Amniotic epithelial cell (primary cell): Measurements from ENCODE around the gene ISY1.
"Not testable (repeated sequence)": the region's sequence is repeated elsewhere in the genome, so short reads cannot be mapped to it uniquely, and the experiment has no call there.

Experiments used
- DNase-seq: peaks from one replicate; pipeline ENCODE4 v3.0.0-alpha.2; 2010; ENCODE audit warnings: low read depth

Gene ISY1

DNA sequence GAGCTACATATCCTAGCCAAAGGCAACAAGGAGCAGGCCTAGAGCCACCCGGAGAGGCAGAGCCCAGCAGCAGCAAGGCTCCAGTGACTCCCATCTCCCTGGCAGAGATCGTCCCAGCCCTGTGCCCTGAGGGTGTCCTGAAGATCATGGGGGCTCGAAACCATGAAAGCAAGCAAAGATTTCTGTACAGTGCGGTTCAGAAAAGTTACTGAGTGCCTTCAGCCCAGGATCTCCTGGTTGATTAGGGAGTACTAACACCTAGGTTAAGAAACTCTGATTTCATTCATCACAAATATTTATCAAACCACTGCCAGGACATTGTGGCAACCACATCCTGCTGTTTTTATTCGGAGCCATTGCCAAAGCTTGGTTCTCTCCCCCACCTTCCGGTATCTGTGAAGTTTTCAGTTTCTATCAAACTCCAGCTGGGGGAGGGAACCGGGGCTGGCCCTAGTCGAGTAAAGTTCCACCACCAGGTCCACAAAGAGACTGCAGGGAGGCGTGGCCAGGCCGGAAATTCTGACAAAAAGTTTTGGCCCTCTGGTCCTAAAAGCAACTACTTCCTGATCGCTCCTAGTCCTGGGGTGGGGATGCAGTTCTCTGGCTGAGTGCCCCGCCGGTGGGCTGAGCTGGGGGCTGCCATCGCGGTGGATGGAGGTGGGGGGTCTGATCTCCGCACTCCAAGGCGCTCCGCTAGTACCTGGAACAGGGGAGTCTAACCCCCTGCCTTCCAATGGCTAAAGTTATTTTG, 40.4 kb downstream of the ISY1 start:
- peak; percentile 94 for DNase-seq

DNA sequence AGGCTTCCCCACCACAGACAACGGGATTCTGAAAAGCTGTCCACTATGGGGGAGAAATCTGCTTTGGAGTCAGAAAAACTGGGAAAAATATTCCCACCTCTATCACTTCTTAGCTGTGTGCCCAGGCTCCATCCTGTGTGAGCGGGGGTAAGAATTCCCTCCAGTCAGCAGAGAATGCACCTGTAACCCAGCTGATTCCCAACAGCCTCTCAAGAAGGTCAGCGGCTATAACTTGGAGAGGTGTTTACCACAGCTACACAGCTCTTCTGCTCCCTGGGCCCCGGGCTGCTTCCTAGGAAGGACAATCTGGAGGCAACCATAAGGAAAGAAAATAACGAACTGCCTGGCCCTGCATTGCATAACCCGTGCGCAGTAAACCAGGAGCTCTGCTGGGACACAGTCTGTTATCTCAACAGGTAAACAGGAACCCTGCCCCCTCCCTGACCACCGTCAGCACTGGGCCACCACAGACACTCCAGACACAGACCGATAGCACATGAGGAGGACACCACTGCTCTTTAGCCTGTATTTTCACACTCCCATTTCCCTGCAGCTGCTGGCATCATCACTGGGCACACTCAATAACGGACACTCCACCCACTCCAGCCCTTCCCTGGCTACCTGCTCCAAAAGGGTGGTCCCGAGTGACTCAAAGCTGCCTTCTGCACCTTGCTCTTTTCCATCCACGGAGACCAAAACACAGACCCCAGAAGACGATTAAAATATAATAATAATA, 41.3 kb downstream of the ISY1 start:
- no peak for DNase-seq

DNA sequence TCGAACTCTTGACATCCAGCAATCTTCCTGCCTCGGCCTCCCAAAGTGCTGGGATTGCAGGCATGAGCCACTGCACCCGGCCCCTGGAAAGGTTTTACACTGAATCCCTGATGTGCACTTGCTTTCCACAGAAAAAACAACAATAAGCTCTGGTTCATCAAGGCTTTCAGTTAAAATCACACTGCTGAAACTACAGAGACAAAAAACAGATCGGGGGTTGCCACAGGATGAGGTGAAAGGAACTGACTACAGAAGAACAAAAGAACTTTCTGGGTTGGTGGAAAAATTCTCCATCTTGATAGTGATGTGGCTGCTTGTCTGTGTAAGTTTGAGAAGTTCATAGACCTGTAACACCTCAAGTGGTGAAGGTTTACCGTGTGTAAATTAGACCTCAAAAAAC, 42.1 kb downstream of the ISY1 start:
- DNase-seq = no peak

DNA sequence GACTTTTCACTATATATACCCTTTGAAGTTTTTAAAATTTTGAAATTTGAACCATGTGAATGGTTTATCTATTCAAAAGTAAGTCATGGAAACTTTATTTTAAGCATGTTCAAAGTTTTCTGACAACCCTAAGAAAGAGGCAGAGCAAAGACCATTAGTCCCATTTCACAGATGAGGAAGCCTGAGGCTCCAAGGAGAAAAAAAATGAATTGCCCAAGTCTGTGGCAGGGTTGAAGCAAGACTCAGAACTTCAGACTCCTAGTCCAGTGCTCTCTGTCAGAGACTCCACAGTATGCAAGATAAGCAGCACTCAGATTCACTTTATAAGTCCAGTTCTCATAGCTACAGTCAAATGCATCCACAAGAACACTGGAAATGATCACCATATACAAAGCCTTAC, 43.7 kb downstream of the ISY1 start:
- DNase-seq = no peak

DNA sequence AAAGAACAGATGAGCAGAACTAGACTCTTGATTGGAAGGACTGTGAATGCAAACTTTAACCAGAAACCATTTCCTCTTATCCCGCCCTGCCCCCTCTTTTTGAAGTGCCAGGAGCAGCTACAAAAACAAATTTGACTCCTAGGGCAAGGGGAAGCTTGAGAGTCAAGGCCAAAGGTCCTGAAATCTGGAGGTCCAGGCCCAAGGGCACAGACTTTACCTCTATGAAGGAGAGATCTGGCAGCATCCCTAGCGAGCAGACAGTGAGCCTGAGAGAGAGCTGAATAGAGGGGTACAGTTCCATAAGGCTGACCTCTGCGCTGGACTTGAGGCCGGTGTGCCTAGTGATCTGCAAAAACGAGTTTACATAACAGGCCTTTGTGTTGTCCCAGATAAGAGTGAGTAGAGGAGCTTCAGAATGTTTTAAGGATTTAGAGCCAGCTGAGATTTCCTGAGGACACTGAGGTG, 44.3 kb downstream of the ISY1 start:
- DNase-seq = no peak

DNA sequence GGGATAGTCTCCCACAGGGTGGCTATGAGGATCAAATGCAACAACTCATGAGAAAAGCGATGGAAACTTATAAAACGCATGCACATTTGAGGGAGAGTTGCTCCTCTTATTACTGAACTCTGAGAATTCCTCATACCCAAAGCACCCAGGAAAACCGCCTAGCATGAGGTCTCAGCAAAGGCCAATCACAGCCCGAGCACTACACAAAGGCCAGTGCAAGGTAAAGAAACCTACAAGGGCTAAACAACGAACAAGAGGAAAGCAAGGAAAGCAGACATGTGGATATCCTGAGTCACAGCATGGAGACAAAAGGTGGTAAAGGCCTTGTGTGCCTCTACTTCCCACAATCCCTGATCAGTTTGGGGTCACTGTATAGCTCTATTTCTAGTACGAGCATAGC, 46.4 kb downstream of the ISY1 start:
- no peak for DNase-seq

DNA sequence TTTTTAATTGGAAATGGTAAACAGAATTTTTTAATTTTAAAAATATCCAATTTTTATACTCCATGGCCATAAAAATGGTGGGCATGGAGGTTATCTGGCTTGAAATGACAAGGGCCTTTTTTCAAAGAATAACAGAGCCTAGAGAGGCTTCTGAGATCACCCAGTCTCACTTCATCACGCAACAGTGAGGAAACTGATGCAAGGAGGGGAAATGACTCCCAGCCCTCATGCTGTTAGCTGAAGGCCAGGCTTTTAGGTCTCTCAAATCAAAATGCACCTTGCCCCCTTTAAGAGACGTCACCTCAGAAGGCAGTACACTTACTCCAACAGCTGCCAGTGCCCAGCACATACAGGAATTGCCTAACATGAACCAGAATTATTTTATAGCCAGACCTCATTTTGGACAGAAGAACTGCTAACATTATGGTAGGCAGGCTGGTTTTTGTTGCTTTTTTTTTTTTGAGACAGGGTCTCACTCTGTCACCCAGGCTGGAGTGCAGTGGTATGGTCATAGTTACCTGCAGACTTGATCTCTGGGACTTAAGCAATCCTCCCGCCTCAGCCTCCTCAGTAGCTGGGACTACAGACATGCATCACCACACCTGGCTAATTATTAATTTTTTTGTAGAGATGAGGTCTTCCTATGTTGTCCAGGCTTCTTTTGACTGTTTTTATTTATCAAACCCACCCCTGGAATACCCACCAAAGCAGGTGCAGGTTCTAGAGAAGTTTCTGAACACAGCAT, 48.4 kb downstream of the ISY1 start:
- DNase-seq = no peak

DNA sequence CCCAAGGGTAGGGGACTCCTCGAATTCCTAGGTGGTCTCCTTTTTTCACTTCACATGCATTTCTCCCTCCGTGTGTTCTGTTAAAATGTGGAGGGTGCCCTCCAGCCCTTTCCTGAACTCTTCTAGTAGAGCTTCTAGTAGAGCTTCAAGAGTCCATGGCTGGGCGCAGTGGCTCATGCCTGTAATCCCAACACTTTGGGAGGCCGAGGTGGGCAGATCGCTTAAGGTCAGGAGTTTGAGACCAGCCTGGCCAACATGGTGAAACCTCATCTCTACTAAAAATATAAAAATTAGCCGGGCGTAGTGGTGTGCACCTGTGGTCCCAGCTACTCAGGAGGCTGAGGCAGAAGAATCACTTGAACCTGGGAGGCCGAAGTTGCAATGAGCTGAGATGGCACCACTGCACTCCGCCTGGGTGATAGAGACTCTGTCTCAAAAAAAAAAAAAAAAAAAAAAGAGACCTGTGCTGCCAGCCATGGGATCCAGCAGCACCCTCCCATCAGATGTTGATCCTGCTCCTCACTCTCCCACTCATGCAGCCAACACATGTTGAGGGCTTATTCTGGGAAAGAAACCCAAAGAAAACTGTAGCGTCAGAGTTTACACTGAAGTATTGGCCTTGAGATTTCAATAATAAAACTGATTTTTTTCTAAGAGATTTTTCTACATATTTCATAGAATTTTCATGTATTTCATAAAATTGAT, 49.6 kb downstream of the ISY1 start:
- not testable (repeated sequence) for DNase-seq

DNA sequence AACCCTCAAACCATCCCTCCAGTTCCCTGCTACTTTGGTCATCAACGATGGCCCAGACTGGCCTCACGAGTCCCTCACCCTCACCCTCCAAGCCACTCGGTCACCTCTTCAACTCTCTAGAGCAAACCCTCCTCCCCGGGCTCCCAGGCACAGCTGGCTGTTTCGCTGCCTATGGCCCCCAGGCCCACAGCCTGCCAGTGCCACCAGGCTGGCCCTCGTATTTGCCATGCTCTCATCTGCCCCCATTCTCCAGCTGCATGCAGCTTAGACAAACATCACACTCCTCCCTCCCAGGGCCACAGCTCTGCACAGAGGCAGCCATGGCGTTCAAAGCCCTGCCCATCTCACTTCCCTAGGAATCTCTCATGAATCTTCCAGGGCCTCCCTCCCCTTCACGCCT, 53.1 kb downstream of the ISY1 start:
- DNase-seq = no peak

DNA sequence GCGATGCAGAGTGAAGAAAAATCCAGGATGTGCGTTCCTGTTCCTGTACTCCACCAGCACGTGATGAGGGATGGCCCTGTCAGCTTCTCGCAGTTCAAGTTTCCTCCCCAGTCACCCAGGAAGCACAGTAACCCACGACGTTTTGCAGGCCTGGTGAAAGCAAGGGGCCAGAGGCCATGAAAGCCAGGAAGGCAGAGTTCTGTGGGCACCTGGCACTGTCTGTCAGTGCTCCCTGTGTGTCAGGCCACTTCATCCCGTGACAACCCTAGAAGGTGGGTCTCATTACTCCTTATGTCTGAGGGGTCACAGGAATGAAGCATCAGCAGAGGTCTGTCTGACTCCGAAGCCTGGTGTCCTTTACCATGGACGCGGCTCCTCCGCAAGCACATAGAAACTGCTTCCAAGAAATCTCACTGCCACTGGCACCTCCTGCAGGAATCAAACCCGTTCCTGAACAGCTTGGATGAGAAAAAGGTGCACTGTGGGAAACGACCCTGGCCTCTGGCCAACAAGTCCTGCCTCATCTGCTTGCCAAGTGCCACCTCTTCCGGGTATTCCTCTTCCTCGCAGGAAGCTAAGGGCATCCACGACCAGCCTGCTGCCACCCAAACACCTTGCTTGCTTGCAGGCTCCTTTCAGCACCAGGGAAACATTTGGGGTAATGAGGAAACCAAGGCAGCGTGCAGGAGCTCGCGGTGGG, 53.8 kb downstream of the ISY1 start:
- DNase-seq = no peak

DNA sequence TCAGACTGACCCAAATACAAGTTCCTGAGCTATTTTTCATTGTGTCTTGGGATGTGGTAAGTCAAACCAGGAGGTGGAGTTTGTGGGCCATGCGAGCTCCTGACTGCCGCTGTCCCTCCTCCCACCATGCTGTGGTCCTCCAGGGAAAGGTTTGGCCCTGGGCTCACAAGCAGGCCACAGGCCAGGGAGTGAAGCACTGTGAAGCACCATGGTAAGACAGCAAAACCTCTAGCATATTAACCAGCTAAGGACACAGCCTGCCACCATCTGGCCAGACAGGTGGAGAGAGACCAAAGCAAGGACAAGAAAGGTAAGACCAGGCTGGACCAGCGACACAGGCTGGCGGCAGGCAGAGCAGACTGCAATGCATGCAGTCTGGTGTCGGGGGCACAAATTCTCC, 54.5 kb downstream of the ISY1 start:
- no peak for DNase-seq

DNA sequence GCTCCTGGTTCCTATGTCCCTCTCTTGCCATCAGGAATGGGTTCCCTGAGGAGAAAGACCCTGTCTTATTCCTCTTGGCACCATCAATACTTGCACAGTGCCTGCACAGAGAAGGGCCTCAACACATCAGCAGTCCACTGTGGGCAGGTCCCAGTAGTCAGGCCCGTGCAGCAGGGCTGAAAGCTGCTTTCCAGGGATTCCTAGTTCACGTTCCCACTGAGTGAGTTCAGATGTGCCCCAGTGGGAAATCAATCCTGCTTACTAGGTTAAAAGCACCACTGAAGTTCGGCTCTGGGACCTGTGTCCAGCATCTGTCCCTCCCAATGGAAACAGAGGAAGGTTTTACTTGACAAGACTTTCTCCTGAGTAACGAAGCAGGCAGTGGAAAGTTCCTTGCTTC, 55.0 kb downstream of the ISY1 start:
- no peak for DNase-seq

DNA sequence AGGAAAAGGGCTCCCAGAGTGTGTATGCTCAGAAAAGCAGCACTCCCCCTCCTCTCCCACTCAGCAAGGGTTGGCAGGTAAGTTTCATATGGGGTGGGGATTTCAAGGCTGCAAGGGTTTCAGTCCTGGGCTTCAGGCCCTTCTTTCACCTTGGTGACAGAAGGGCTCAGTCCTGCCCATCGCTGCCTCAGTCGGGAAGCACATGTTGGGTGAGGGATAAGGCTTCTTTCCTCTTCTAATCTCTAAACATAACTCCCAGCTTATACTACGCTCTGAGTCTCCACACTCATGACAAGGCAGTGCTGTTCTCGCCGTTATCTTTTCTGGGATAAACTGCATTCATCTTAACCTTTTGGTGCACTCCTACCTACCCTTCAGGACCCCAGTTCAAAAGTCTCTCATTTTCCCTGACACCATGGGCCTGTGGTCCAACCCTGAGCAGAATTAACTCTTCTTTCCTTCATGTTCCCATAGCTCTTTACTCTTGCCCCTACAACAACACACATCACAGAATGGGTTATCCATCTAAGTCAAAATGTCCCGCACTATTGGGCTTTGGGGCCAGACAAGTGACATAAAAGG, 56.3 kb downstream of the ISY1 start:
- DNase-seq = no peak

DNA sequence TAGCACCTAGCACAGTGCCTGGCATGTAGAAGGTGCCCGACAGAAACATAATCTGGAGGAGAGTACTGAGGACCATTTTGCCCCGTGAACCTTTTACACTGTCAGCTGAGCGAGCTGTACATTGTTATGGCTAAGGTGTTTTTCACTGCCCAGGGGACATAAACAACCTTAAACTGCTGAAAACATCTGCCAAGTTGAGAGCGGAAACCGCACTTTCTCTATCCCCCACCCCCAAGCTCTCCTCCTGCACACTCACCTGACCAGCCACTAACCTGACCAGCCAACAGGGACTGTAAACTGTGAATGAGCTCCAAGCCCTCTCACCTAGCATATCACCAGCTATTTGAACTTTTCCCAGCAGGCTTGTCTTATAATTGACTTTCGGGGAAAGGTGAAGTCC, 56.8 kb downstream of the ISY1 start:
- no peak for DNase-seq

DNA sequence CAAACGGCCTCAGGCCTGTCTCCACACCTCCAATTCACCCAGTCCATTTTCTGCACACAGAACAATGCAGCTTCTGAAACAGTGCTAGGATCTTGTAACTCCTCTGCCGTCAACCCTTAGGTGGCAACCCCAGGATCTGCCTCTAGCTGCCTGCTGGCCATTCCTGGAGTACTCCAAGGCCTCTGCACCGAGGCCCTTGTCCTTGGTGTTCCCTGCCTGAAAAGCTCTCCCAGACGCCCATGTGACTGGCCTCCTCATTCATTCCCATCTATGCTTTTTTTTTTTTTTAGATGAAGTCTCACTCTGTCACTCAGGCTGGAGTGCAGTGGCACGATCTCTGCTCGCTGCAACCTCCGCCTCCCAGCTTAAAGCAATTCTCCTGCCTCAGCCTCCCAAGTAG, 57.6 kb downstream of the ISY1 start:
- no peak for DNase-seq

DNA sequence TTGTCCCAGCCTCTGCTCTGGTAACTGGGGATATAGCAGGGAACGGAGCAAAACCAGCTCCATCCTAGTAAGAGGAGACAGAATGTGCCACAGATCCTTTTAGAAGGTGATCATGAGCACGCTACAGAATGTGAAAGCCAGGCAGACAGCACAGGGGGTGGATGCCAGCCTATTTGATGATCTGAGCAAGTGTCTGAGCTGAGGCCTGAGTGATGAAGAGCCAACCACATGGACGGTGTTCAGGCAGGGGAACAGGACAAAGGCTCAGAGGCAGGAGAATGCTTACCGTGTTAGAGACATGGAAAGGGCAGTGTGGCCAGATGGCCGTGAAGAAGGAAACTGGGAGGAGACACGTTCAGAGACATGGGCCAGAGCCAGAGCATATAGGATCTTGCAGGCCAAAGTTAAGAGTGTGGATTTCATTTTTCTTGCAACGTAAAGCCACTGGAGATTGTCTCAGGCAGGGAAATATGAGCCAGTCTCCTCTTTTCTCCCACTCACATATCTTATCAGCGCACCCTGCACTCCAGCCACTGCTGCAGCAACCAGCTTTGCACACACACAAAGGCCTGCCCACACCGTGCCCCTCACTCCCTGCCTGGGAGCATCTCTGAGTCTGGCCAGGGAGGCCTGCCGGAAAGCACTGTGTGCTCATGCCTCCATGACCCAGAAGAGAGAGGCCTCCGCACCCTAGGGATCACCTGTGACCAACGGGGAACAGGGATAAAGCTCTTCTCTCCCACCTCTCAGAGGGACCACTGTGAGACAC, 59.3 kb downstream of the ISY1 start:
- peak; percentile 44 for DNase-seq

DNA sequence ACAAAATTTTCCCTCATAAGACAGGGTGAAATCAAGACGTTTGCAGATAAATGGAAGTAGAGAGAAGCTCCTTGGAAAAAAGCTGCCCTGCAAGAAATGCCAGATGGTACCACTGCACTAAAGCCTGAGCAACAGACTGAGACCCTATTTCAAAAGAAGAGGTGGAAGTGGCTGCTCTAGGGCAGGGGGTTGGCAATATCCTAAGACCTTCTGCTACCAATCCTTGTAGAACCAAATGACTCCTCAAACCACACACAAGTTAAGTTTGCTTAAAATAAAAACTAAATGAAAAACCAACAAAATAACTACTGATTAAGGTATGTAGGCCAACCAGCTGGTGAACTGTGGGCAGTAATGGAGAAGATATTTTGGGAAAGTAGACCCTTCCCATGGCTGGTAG, 60.6 kb downstream of the ISY1 start:
- no peak for DNase-seq

DNA sequence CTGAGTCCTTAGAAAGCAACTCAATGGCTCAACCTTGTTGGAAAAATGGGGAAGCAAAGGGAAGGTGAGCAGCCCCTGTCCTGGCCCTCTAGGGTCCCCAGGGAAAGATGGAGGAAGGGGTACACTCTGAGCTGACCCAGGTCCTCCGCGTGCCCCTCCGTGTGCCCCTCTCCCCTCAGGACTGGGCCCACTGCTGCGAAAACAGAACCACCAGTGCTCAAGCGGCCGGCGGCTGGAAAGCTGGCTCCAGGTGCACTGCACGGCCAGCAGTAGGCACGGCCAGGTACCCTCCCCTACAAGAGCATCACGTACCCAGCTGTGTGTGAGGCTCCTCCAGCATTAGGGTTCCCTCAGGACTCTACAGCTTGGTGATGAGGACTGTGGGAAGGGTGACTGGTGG, 65.6 kb downstream of the ISY1 start:
- DNase-seq = no peak

DNA sequence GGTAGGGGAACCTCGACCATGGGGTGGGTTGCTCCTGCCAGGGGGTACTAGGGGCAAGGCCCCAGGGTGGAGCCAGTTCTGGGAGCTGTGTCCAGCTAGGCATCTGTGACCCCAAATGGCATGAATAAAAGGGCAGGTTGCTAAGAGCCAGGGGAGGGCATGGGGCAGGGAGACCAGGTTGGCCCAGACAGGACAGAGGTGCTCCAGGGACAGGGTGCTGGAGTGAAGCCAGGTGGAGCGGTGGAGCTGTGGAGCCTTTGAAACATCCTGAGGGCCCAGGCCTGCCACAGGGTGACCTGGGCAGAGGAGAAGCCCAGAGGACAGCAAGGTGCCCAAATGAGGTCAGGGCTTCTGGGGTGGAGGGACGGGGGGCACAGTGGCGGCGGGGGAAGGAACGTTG, 72.6 kb downstream of the ISY1 start:
- DNase-seq = not testable (repeated sequence)

DNA sequence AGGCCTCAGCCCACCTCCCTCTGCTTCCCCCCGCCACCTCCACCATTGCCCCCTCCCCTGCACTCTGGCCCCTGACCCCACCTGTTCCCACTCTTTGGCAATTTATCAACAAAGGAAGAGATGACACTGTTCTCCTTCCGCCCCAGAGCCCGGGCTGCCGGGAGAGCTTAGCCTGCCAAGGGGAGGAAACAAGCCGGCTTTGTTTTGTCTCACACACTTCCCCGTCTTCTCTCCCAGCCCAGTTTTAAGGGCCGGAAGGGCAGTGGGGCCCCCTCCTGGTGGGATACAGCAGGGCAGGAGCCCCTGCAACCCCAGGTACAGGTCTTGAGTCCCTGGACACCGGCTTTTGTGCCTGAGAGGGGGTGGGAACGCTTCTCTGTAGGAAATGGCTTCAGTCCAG, 73.0 kb downstream of the ISY1 start:
- not testable (repeated sequence) for DNase-seq
